GM19351 (cell line): ENCODE measurements around the gene MUC20.
"Not testable (repeated sequence)": the region's sequence is repeated elsewhere in the genome, so short reads cannot be mapped to it uniquely, and the experiment has no call there.

ENCODE experiments used
- ATAC-seq: cut with Tn5 transposase; IDR thresholded peaks from one replicate; pipeline ENCODE4 v1.9.1; 2021; ENCODE audit warnings: mild to moderate bottlenecking, moderate library complexity; ENCODE audit not compliant: unreplicated experiment

Gene MUC20

GRCh38 chr3:195692781-195693427 is 27.9 kb upstream of the MUC20 start:
- no peak for ATAC-seq

GRCh38 chr3:195693428-195694216 is 27.2 kb upstream of the MUC20 start:
- no peak for ATAC-seq

- not testable (repeated sequence) for ATAC-seq
Measured at GRCh38 chr3:195694217-195695076, 26.3 kb upstream of the MUC20 start.

- ATAC-seq = no peak
Measured at GRCh38 chr3:195696632-195697278, 24.0 kb upstream of the MUC20 start.

- ATAC-seq = no peak
Measured at GRCh38 chr3:195697582-195698324, 23.0 kb upstream of the MUC20 start.

GRCh38 chr3:195698325-195698646 is 22.5 kb upstream of the MUC20 start:
- ATAC-seq = no peak

GRCh38 chr3:195698647-195699387 is 22.0 kb upstream of the MUC20 start:
- ATAC-seq = no peak

GRCh38 chr3:195699388-195699771 is 21.4 kb upstream of the MUC20 start:
- no peak for ATAC-seq

GRCh38 chr3:195699860-195700259 is 20.9 kb upstream of the MUC20 start:
- ATAC-seq = no peak

- ATAC-seq = no peak
Measured at GRCh38 chr3:195700319-195700718, 20.5 kb upstream of the MUC20 start.

GRCh38 chr3:195701042-195701915 is 19.5 kb upstream of the MUC20 start:
- no peak for ATAC-seq

GRCh38 chr3:195703776-195704175 is 17.0 kb upstream of the MUC20 start:
- no peak for ATAC-seq

GRCh38 chr3:195704433-195704999 is 16.3 kb upstream of the MUC20 start:
- no peak for ATAC-seq

GRCh38 chr3:195705081-195705991 is 15.4 kb upstream of the MUC20 start:
- ATAC-seq = no peak

GRCh38 chr3:195708061-195708460 is 12.7 kb upstream of the MUC20 start:
- no peak for ATAC-seq

- no peak for ATAC-seq
Measured at GRCh38 chr3:195708626-195709481, 11.9 kb upstream of the MUC20 start.

- no peak for ATAC-seq
Measured at GRCh38 chr3:195709676-195710085, 11.1 kb upstream of the MUC20 start.
